Testis (tissue), 3 donors: ENCODE data around the gene NEUROD4. TPM values are rescaled to one million over a fixed set of nuclear protein-coding genes. Genes with fewer than 3 reads are reported as not detected.

Experiments
- DNase-seq: peaks from one replicate; pipeline ENCODE4 v3.0.0-alpha.2; 2019
- H3K27ac ChIP-seq, 2 donors: fragments of 200-600 bp; sonication (generic); one replicate each; pipeline ENCODE4 v1.5.1; 2019
- H3K27me3 ChIP-seq: fragments of 200-600 bp; sonication (generic); one replicate; pipeline ENCODE4 v1.5.1; 2019
- H3K36me3 ChIP-seq: fragments of 200-600 bp; sonication (generic); one replicate; pipeline ENCODE4 v1.5.1; 2017; ENCODE audit warnings: low read depth; ENCODE audit errors: missing control alignments
- H3K4me1 ChIP-seq: fragments of 200-600 bp; sonication (generic); one replicate; pipeline ENCODE4 v1.5.1; 2019
- H3K4me3 ChIP-seq, 2 donors: fragments of 200-600 bp; sonication (generic); one replicate each; pipeline ENCODE4 v1.5.1; 2017 to 2019
- H3K9me3 ChIP-seq: fragments of 200-600 bp; sonication (generic); one replicate; pipeline ENCODE4 v1.5.1; 2017
- CTCF ChIP-seq, 3 experiments: fragments of 450-650 bp in 2 of 3; fragments of 200-600 bp in 1 of 3; sonication (generic) in 1 of 3; IDR thresholded peaks; one replicate each; pipeline ENCODE4 v1.5.1; 2016 to 2019; ENCODE audit warnings: antibody characterized with exemption in 3 of 3, mild to moderate bottlenecking in 2 of 3, moderate library complexity in 1 of 3
- POLR2A ChIP-seq: fragments of 450-650 bp; IDR thresholded peaks from one replicate; pipeline ENCODE4 v1.6.1; 2017; ENCODE audit warnings: antibody characterized with exemption, mild to moderate bottlenecking, moderate library complexity
- WGBS, 2 donors: methylation state at CpG; one replicate each; pipeline ENCODE4 v1.1.5; 2018; 5-methylcytosine and 5-hydroxymethylcytosine counted together
- intact Hi-C: fragments of 100-400 bp; cut with DNase I; formaldehyde crosslinking; loops from one replicate; pipeline ENCODE4 v1.15.1; 2023; ENCODE audit warnings: low total_unique reads
- polyA plus RNA-seq: library from polyadenylated mRNA; stranded (reverse); fragments of 350-450 nt; fragmentation: Illumina TruSeq; extraction: RNeasy Lipid Tissue Mini Kit (QIAGEN cat#74804); gene quantifications from one replicate; pipeline ENCODE4 v1.2.3, GENCODE V29; 2014; ENCODE audit warnings: low read depth, low replicate concordance; ENCODE audit not compliant: insufficient read depth
- total RNA-seq, 2 donors: library from RNA; depleted of rRNA; stranded (reverse); fragments of >200 nt; gene quantifications; one replicate each; pipeline ENCODE4 v1.2.3, GENCODE V29; 2016

Gene NEUROD4
- total and polyA plus RNA-seq, 3 donors from 2014 or later: 0.09 to 0.31 TPM; not detected in 1

DNA sequence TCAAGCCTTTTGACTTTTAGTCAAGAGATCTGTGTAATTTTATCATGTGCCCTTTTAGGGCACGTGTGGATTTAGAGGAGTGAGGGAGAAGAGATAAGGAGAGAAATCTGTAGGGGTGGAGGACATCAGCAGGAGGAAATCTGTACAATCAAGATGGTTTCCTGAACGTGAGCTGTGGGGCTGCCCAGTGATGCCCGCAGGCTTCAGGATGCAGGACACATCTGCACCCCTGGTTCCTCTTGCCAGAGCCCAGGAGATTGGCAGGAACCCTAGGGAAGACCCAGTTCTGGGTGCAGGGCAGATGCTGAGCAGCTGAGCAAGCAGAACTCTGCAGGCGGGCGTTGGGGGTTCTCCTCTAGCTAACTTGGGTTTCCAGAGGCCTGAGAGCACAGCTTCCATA lies 23.6 kb upstream of the NEUROD4 start:
- no peaks in the 10 kb centered on the region for H3K36me3 ChIP-seq
- no peak for TF ChIP-seq CTCF (IDR thresholded peaks at IDR 0.05)
- TF ChIP-seq POLR2A: no peak
- H3K4me1 ChIP-seq: no peaks in the 10 kb centered on the region
- H3K4me3 ChIP-seq: no peak overlapping the region
- H3K27me3 ChIP-seq: no peaks in the 10 kb centered on the region
- intact Hi-C loops: no loop called here
- H3K27ac ChIP-seq: no peak overlapping the region
- WGBS, 2 donors: 56 to 58% methylated on average over 4 to 5 of the region's 5 CpGs
- no peak for DNase-seq
- H3K9me3 ChIP-seq: no peaks in the 10 kb centered on the region

DNA sequence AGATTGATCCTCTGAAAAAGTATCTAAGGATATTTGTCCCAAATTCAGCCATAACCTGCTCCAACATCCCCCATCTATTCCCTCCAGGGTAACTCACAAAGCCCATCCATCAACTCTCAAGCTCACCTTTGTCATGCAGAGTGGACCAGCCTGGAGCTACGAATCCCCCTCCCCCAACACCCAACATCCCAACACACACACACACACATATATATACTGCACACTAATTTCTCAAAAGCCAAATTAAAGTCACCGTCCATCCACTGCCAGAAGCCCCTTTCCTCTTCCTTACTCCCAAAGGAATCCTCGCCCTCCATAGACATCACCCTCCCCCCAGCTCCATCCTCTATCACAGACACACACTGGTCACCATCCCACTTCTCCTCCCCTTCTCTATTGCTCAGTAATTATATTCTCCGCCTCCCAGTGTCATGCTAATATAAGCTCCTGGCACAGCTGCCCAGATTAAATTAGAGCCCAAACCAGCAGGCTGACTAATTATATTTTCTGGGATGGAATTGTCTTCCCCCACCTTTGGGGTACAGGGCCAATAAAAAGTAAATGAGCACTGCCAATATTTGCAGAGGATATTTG lies 21.7 kb upstream of the NEUROD4 start:
- no peaks in the 10 kb centered on the region for H3K27me3 ChIP-seq
- H3K36me3 ChIP-seq: no peaks in the 10 kb centered on the region
- DNase-seq: no peak
- 84 to 85% methylated on average over 4 of the region's 4 CpGs for WGBS, 2 donors
- H3K9me3 ChIP-seq: no peaks in the 10 kb centered on the region
- H3K4me1 ChIP-seq: no peaks in the 10 kb centered on the region
- TF ChIP-seq CTCF (IDR thresholded peaks at IDR 0.05) (no peak), POLR2A (no peak)
- intact Hi-C loops: no loop called here
- H3K4me3 ChIP-seq: no peak overlapping the region
- H3K27ac ChIP-seq: no peak overlapping the region

DNA sequence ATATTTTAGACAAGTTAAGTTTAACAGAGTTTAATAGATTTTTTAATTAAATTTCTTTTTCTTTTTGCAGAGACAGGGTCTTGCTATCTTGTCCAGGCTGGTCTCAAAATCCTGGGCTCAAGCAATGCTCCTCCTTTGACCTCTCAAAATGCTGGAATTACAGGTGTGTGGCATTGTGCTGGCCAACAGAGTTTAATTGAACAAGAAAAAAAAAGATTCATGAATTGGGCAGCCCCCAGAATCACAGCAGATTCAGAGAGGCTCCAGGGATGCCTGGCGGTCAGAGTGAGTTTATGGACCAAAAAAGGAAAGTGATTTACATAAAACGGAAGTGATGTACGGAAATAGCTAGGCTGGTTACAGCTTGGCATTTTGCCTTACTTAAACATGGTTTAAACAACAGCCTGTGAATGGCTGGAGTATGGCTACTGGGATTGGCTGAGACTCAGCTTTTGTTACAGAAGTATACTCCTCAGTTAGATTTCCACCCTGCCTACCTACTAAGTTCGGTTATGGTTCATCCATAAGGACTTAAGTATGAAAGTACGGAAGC lies 20.7 kb upstream of the NEUROD4 start:
- H3K4me1 ChIP-seq: no peaks in the 10 kb centered on the region
- no peaks in the 10 kb centered on the region for H3K27me3 ChIP-seq
- no peaks in the 10 kb centered on the region for H3K36me3 ChIP-seq
- WGBS, 2 donors: 79 to 80% methylated on average over 5 of the region's 5 CpGs
- TF ChIP-seq POLR2A (no peak), CTCF (IDR thresholded peaks at IDR 0.05) (no peak)
- no peak overlapping the region for H3K27ac ChIP-seq
- H3K4me3 ChIP-seq: no peak overlapping the region
- H3K9me3 ChIP-seq: no peaks in the 10 kb centered on the region
- intact Hi-C loops: no loop called here
- DNase-seq: no peak

GRCh38 chr12:55001198-55001868 lies 18.4 kb upstream of the NEUROD4 start:
- Histone ChIP-seq H3K4me1 (no peaks in the 10 kb centered on the region), H3K27ac (no peak overlapping the region), H3K9me3 (no peaks in the 10 kb centered on the region), H3K27me3 (no peaks in the 10 kb centered on the region), H3K4me3 (no peak overlapping the region), H3K36me3 (no peaks in the 10 kb centered on the region)
- intact Hi-C loops: loop anchor here (10.0 kb wide), 1 partner anchor 63 kb away; no protein-coding TSS in a partner anchor
- WGBS, 2 donors: 79 to 84% methylated on average over 4 of the region's 4 CpGs
- DNase-seq: no peak
- TF ChIP-seq CTCF (IDR thresholded peaks at IDR 0.05): no peak
- no peak for TF ChIP-seq POLR2A
